Adrenal gland (tissue), 5 donors: ENCODE data around the gene LOC101059915.

Experiments used
- POLR2A ChIP-seq, 2 donors: fragments of 450-650 bp; IDR thresholded peaks; one replicate each; pipeline ENCODE4 v1.6.1; 2017; ENCODE audit warnings: antibody characterized with exemption in 2 of 2, mild to moderate bottlenecking in 2 of 2, moderate library complexity in 1 of 2
- TF ChIP-seq, protein P1 (sequence below), 6 experiments: fragments of 450-650 bp in 4 of 6; fragments of 200-600 bp in 2 of 6; sonication (generic) in 1 of 6; IDR thresholded peaks; 1 replicate in 5 of 6; 2 replicates in 1 of 6; pipeline versions ENCODE4 v1.5.1 to v1.8.0; 2016 to 2021; ENCODE audit warnings: antibody characterized with exemption in 6 of 6, mild to moderate bottlenecking in 2 of 6, moderate library complexity in 1 of 6
- donor health status: DM: no; HTN: no; CAD: no.

DNA sequence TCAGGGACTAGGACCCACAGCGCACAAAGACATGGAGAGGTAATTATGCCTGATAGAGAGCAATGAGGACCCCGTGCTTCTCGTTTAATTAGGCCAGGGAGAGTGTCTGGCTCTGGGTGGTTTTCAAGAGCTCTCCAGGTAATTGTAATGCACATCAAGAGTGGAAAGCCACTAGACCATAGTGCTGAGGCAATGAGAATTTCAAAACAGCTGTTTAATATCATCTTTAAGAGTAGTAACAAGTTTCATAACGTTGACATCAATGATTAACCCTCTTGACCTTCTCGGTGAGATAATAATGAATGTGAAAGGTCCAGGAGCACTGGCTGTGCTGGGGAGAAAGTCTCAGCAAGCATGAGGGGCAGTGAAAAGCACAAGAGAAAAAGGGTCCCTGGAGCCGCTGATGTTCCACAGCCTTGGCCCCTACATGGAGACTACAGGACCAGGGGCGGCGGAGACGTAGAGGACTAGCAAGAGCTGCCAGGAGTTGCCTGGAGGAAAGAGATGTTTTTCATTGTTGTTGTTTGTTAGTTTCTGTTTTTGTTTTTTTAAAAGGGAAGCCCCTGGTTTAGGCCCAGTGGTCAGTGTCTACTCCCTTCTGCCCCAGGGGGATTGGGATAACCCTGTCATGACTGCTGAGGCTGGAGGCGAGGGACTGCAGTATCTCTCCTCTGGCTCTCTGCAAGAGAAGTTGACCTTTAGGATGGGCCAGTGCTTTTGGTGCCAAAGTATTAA is 34.3 kb upstream of the LOC101059915 start:
- TF ChIP-seq, protein P1, sequence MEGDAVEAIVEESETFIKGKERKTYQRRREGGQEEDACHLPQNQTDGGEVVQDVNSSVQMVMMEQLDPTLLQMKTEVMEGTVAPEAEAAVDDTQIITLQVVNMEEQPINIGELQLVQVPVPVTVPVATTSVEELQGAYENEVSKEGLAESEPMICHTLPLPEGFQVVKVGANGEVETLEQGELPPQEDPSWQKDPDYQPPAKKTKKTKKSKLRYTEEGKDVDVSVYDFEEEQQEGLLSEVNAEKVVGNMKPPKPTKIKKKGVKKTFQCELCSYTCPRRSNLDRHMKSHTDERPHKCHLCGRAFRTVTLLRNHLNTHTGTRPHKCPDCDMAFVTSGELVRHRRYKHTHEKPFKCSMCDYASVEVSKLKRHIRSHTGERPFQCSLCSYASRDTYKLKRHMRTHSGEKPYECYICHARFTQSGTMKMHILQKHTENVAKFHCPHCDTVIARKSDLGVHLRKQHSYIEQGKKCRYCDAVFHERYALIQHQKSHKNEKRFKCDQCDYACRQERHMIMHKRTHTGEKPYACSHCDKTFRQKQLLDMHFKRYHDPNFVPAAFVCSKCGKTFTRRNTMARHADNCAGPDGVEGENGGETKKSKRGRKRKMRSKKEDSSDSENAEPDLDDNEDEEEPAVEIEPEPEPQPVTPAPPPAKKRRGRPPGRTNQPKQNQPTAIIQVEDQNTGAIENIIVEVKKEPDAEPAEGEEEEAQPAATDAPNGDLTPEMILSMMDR (IDR thresholded peaks at IDR 0.05): no peak
- no peak for TF ChIP-seq POLR2A (IDR thresholded peaks at IDR 0.05)
